ENCODE data around the gene CHRDL2. TPM values are rescaled to one million over a fixed set of nuclear protein-coding genes. Genes with fewer than 3 reads are reported as not detected.

The CHRDL2 gene
- total RNA-seq, 4 donors from 2014 or later: 2.2 to 20.9 (median 4.0) TPM

- peaks cover 0 to 49% (median 10%) of the 10 kb centered on the region in 4 donors for H3K4me1 ChIP-seq
- no peaks in the 10 kb centered on the region for H3K9me3 ChIP-seq
- no peak overlapping the region for H3K4me3 ChIP-seq
- in situ Hi-C loops (cut with MboI; ENCODE audit: low pct_ligation_motif_present in 1 of 4, low pct_unique_long_range_greater_than_20kb in 1 of 4, low sequenced_read_pairs in 3 of 4) (no loop called here), intact Hi-C loops (cut with DNase I; ENCODE audit: low total_unique reads) (no loop called here)
- H3K36me3 ChIP-seq: no peaks in the 10 kb centered on the region
- DNase-seq: no peak
- TF ChIP-seq POLR2AphosphoS5 (IDR thresholded peaks at IDR 0.05): no peak
- no peak for TF ChIP-seq EP300 (IDR thresholded peaks at IDR 0.05; ENCODE audit: low read depth)
- no peak for TF ChIP-seq CTCF (IDR thresholded peaks at IDR 0.05)
- TF ChIP-seq POLR2A (IDR thresholded peaks at IDR 0.05): no peak
- H3K27me3 ChIP-seq: no peaks in the 10 kb centered on the region
- no peak overlapping the region for H3K27ac ChIP-seq
Observed at GRCh38 chr11:74777038-74777437, 45.8 kb upstream of the CHRDL2 start.

GRCh38 chr11:74776546-74776945, 45.3 kb upstream of the CHRDL2 start:
- Histone ChIP-seq H3K4me1 (peaks cover 0 to 49% (median 10%) of the 10 kb centered on the region in 4 donors), H3K36me3 (no peaks in the 10 kb centered on the region), H3K27me3 (no peaks in the 10 kb centered on the region), H3K27ac (no peak overlapping the region), H3K4me3 (no peak overlapping the region), H3K9me3 (no peaks in the 10 kb centered on the region)
- no peak for TF ChIP-seq CTCF (IDR thresholded peaks at IDR 0.05)
- TF ChIP-seq POLR2A (IDR thresholded peaks at IDR 0.05): no peak
- no peak for TF ChIP-seq EP300 (IDR thresholded peaks at IDR 0.05; ENCODE audit: low read depth)
- TF ChIP-seq POLR2AphosphoS5 (IDR thresholded peaks at IDR 0.05): no peak
- in situ Hi-C loops (cut with MboI; ENCODE audit: low pct_ligation_motif_present in 1 of 4, low pct_unique_long_range_greater_than_20kb in 1 of 4, low sequenced_read_pairs in 3 of 4) (no loop called here), intact Hi-C loops (cut with DNase I; ENCODE audit: low total_unique reads) (no loop called here)
- DNase-seq: no peak

- 79 to 93% methylated on average over 1 of the region's 1 CpG for WGBS, 2 donors (ENCODE audit: low coverage in 1 of 2)
Observed at GRCh38 chr11:74775762-74776161, 44.5 kb upstream of the CHRDL2 start.

GRCh38 chr11:74773476-74773875, 42.2 kb upstream of the CHRDL2 start:
- Histone ChIP-seq H3K27me3 (no peaks in the 10 kb centered on the region), H3K9me3 (no peaks in the 10 kb centered on the region), H3K27ac (no peak overlapping the region), H3K4me1 (peaks cover 0 to 34% (median 3%) of the 10 kb centered on the region in 4 donors), H3K36me3 (no peaks in the 10 kb centered on the region), H3K4me3 (no peak overlapping the region)
- DNase-seq: no peak
- intact Hi-C loops (cut with DNase I; ENCODE audit: low total_unique reads) (no loop called here), in situ Hi-C loops (cut with MboI; ENCODE audit: low pct_ligation_motif_present in 1 of 4, low pct_unique_long_range_greater_than_20kb in 1 of 4, low sequenced_read_pairs in 3 of 4) (no loop called here)
- TF ChIP-seq POLR2AphosphoS5 (IDR thresholded peaks at IDR 0.05): no peak
- TF ChIP-seq EP300 (IDR thresholded peaks at IDR 0.05; ENCODE audit: low read depth): no peak
- no peak for TF ChIP-seq POLR2A (IDR thresholded peaks at IDR 0.05)
- TF ChIP-seq CTCF (IDR thresholded peaks at IDR 0.05): no peak

More at GRCh38 chr11:74775762-74776161, 44.5 kb upstream of the CHRDL2 start:
- Histone ChIP-seq H3K4me1 (peaks cover 0 to 46% (median 10%) of the 10 kb centered on the region in 4 donors), H3K4me3 (no peak overlapping the region), H3K9me3 (no peaks in the 10 kb centered on the region), H3K36me3 (no peaks in the 10 kb centered on the region), H3K27ac (no peak overlapping the region), H3K27me3 (no peaks in the 10 kb centered on the region)
- in situ Hi-C loops (cut with MboI; ENCODE audit: low pct_ligation_motif_present in 1 of 4, low pct_unique_long_range_greater_than_20kb in 1 of 4, low sequenced_read_pairs in 3 of 4): no loop called here
- no peak for TF ChIP-seq EP300 (IDR thresholded peaks at IDR 0.05; ENCODE audit: low read depth)
- no peak for TF ChIP-seq CTCF (IDR thresholded peaks at IDR 0.05)
- no peak for TF ChIP-seq POLR2AphosphoS5 (IDR thresholded peaks at IDR 0.05)
- no peak for TF ChIP-seq POLR2A (IDR thresholded peaks at IDR 0.05)
- DNase-seq: no peak
- intact Hi-C loops (cut with DNase I; ENCODE audit: low total_unique reads): no loop called here
